Naive thymus-derived CD4-positive, alpha-beta T cell (primary cell): ENCODE data around the gene NAMPT. TPM values are rescaled to one million over a fixed set of nuclear protein-coding genes. Genes with fewer than 3 reads are reported as not detected.

Source experiments
- ATAC-seq: fragments of 150-1000 bp; cut with Tn5 transposase; 2 replicates; pipeline ENCODE4 v1.10.0; 2021; ENCODE audit warnings: mild to moderate bottlenecking, moderate library complexity
- CTCF ChIA-PET: fragments of 350-600 bp; sonication (Branson Sonifier 250); formaldehyde crosslinking; loops from one replicate; lab custom pipeline; 2021; ENCODE audit warnings: antibody characterized with exemption; lab: Charles Lee
- POLR2A ChIA-PET: fragments of 350-600 bp; sonication (Branson Sonifier 250); formaldehyde crosslinking; loops from one replicate; lab custom pipeline; 2021; ENCODE audit warnings: antibody characterized with exemption, inconsistent platforms; lab: Charles Lee
- DNase-seq, 9 donors: peaks; one replicate each; pipeline versions ENCODE4 v3.0.0 to v3.0.0-alpha.2; 2020 to 2022; ENCODE audit warnings: mixed read lengths in 1 of 9
- H3K27ac ChIP-seq: one replicate; pipeline ENCODE4 v1.7.0; 2013; ENCODE audit warnings: mild to moderate bottlenecking, low read depth, low read length, moderate library complexity
- H3K27me3 ChIP-seq, 2 donors: one replicate each; pipeline ENCODE4 v1.7.0; 2013; ENCODE audit warnings: low read length in 2 of 2, mild to moderate bottlenecking in 2 of 2, moderate library complexity in 2 of 2; ENCODE audit not compliant: control insufficient read depth in 2 of 2, insufficient read depth in 2 of 2
- H3K36me3 ChIP-seq, 3 experiments: 1 replicate in 2 of 3; 2 replicates in 1 of 3; pipeline ENCODE4 v1.7.0; 2013; ENCODE audit warnings: low read length in 3 of 3, mild to moderate bottlenecking in 3 of 3, moderate library complexity in 1 of 3; ENCODE audit not compliant: insufficient read depth in 3 of 3, control insufficient read depth in 2 of 3
- H3K4me1 ChIP-seq, 2 donors: one replicate each; pipeline ENCODE4 v1.7.0; 2013; ENCODE audit warnings: low read length in 2 of 2, mild to moderate bottlenecking in 2 of 2, moderate library complexity in 1 of 2; ENCODE audit not compliant: control insufficient read depth in 2 of 2, insufficient read depth in 2 of 2
- H3K4me3 ChIP-seq: 2 replicates; pipeline ENCODE4 v1.7.0; 2013; ENCODE audit warnings: mild to moderate bottlenecking, low read length
- H3K9me3 ChIP-seq, 3 experiments: 1 replicate in 2 of 3; 2 replicates in 1 of 3; pipeline ENCODE4 v1.7.0; 2013; ENCODE audit warnings: low read length in 3 of 3; ENCODE audit not compliant: control insufficient read depth in 2 of 3
- H3K27ac Mint-ChIP-seq, 9 donors: one replicate each; pipeline ENCODE4 v1.8.0; 2020 to 2022; ENCODE audit warnings: mixed read lengths in 9 of 9, mild to moderate bottlenecking in 8 of 9, moderate library complexity in 5 of 9, inconsistent platforms in 2 of 9
- H3K27me3 Mint-ChIP-seq, 5 donors: one replicate each; pipeline ENCODE4 v1.8.0; 2021 to 2022; ENCODE audit warnings: mixed read lengths in 5 of 5, mild to moderate bottlenecking in 1 of 5
- H3K36me3 Mint-ChIP-seq, 5 donors: one replicate each; pipeline ENCODE4 v1.8.0; 2020 to 2022; ENCODE audit warnings: mixed read lengths in 5 of 5, mild to moderate bottlenecking in 3 of 5, inconsistent platforms in 1 of 5
- H3K4me1 Mint-ChIP-seq, 7 donors: one replicate each; pipeline ENCODE4 v1.8.0; 2020 to 2022; ENCODE audit warnings: mixed read lengths in 7 of 7, mild to moderate bottlenecking in 3 of 7, inconsistent platforms in 1 of 7
- H3K4me3 Mint-ChIP-seq, 10 donors: one replicate each; pipeline ENCODE4 v1.8.0; 2020 to 2022; ENCODE audit warnings: mild to moderate bottlenecking in 10 of 10, mixed read lengths in 10 of 10, moderate library complexity in 6 of 10, inconsistent platforms in 2 of 10
- H3K9me3 Mint-ChIP-seq, 11 donors: one replicate each; pipeline ENCODE4 v1.8.0; 2020 to 2022; ENCODE audit warnings: mixed read lengths in 11 of 11, mild to moderate bottlenecking in 4 of 11, inconsistent platforms in 1 of 11, moderate library complexity in 1 of 11
- intact Hi-C, 2 donors: fragments of 100-400 bp; cut with micrococcal nuclease; formaldehyde crosslinking; loops; one replicate each; pipeline ENCODE4 v1.15.1; 2023
- polyA plus RNA-seq, 2 donors: library from polyadenylated mRNA; unstranded; fragments of 300-500 nt; fragmentation: Illumina TruSeq; gene quantifications; one replicate each; pipeline ENCODE4 v1.2.3, GENCODE V29; 2021
- total RNA-seq, 6 experiments: library from RNA in 5 of 6; stranded (reverse) in 5 of 6; gene quantifications; 1 replicate in 5 of 6; 2 replicates in 1 of 6; pipeline ENCODE4 v1.2.3 and lab custom pipeline; 2021 to 2026

The NAMPT gene
- total and polyA plus RNA-seq, 7 experiments from 2014 or later = 13.9 to 731 (median 25.0) TPM

GRCh38 chr7:106239406-106239805 is 45.4 kb downstream of the NAMPT start:
- no peaks in the 10 kb centered on the region for H3K27me3 ChIP-seq
- intact Hi-C loops = no loop called here
- peaks cover 0 to 7% (median 0%) of the 10 kb centered on the region in 3 experiments for H3K9me3 ChIP-seq
- ChIA-PET CTCF (no interaction called here), POLR2A (no interaction called here)
- DNase-seq (no peak), ATAC-seq (no peak)
- H3K27me3 Mint-ChIP-seq = peaks cover 0 to 8% (median 0%) of the 10 kb centered on the region in 5 donors
- H3K36me3 ChIP-seq = no peaks in the 10 kb centered on the region
- no peaks in the 10 kb centered on the region for H3K4me1 ChIP-seq
- no peak overlapping the region for H3K27ac Mint-ChIP-seq
- H3K9me3 Mint-ChIP-seq = peaks cover 1 to 17% (median 12%) of the 10 kb centered on the region in 11 donors
- peaks cover 0 to 8% (median 6%) of the 10 kb centered on the region in 5 donors for H3K36me3 Mint-ChIP-seq
- H3K4me3 ChIP-seq = no peak overlapping the region
- no peak overlapping the region for H3K4me3 Mint-ChIP-seq
- H3K27ac ChIP-seq = no peak overlapping the region
- H3K4me1 Mint-ChIP-seq = no peaks in the 10 kb centered on the region

- POLR2A ChIA-PET = no interaction called here
- Histone ChIP-seq H3K36me3 (no peaks in the 10 kb centered on the region), H3K4me1 (no peaks in the 10 kb centered on the region), H3K4me3 (no peak overlapping the region), H3K27me3 (no peaks in the 10 kb centered on the region), H3K27ac (no peak overlapping the region), H3K9me3 (peaks cover 0 to 2% (median 0%) of the 10 kb centered on the region in 3 experiments)
- H3K27ac Mint-ChIP-seq = no peak overlapping the region
- intact Hi-C loops = no loop called here
- H3K36me3 Mint-ChIP-seq = peaks cover 0 to 2% (median 1%) of the 10 kb centered on the region in 5 donors
- H3K4me3 Mint-ChIP-seq = no peak overlapping the region
- no peak for ATAC-seq
- CTCF ChIA-PET = no interaction called here
- DNase-seq = no peak
- peaks cover 0 to 11% (median 7%) of the 10 kb centered on the region in 11 donors for H3K9me3 Mint-ChIP-seq
- H3K27me3 Mint-ChIP-seq = peaks cover 0 to 11% (median 2%) of the 10 kb centered on the region in 5 donors
- H3K4me1 Mint-ChIP-seq = no peaks in the 10 kb centered on the region
These were observed 46.0 kb downstream of the NAMPT start for GRCh38 chr7:106238830-106239229.

GRCh38 chr7:106236065-106236464 is 48.7 kb downstream of the NAMPT start:
- H3K9me3 ChIP-seq = no peaks in the 10 kb centered on the region
- Mint-ChIP-seq H3K4me1 (no peaks in the 10 kb centered on the region), H3K4me3 (no peak overlapping the region), H3K36me3 (peaks cover 0 to 4% (median 0%) of the 10 kb centered on the region in 5 donors), H3K27ac (no peak overlapping the region), H3K27me3 (peaks cover 5 to 25% (median 8%) of the 10 kb centered on the region in 5 donors), H3K9me3 (peaks cover 0 to 7% (median 0%) of the 10 kb centered on the region in 11 donors)
- no peak overlapping the region for H3K27ac ChIP-seq
- H3K27me3 ChIP-seq = no peaks in the 10 kb centered on the region
- no peaks in the 10 kb centered on the region for H3K36me3 ChIP-seq
- ATAC-seq = no peak
- DNase-seq = no peak
- CTCF ChIA-PET = interaction anchor here (0.6 kb wide), 1 partner anchor 56 kb away, joined by 3 read pairs; no protein-coding TSS in a partner anchor
- POLR2A ChIA-PET = no interaction called here
- no peaks in the 10 kb centered on the region for H3K4me1 ChIP-seq
- intact Hi-C loops = no loop called here
- no peak overlapping the region for H3K4me3 ChIP-seq

- H3K9me3 ChIP-seq = no peaks in the 10 kb centered on the region
- ATAC-seq = no peak
- DNase-seq = no peak
- Mint-ChIP-seq H3K4me1 (no peaks in the 10 kb centered on the region), H3K27me3 (peaks cover 5 to 27% (median 13%) of the 10 kb centered on the region in 5 donors), H3K4me3 (no peak overlapping the region), H3K36me3 (peaks cover 0 to 4% (median 0%) of the 10 kb centered on the region in 5 donors), H3K27ac (no peak overlapping the region), H3K9me3 (peaks cover 0 to 7% (median 0%) of the 10 kb centered on the region in 11 donors)
- no peaks in the 10 kb centered on the region for H3K36me3 ChIP-seq
- no peak overlapping the region for H3K4me3 ChIP-seq
- H3K27me3 ChIP-seq = no peaks in the 10 kb centered on the region
- no peak overlapping the region for H3K27ac ChIP-seq
- ChIA-PET POLR2A (no interaction called here), CTCF (no interaction called here)
- intact Hi-C loops = no loop called here
- H3K4me1 ChIP-seq = no peaks in the 10 kb centered on the region
These were observed 50.4 kb downstream of the NAMPT start for GRCh38 chr7:106234425-106234824.

- CTCF ChIA-PET = interaction anchor here (0.7 kb wide), 1 partner anchor 802 kb away, joined by 4 read pairs; no protein-coding TSS in a partner anchor
- peaks cover 0 to 7% (median 0%) of the 10 kb centered on the region in 11 donors for H3K9me3 Mint-ChIP-seq
- H3K27me3 Mint-ChIP-seq = peaks cover 5 to 38% (median 23%) of the 10 kb centered on the region in 5 donors
These were observed 52.8 kb downstream of the NAMPT start for GRCh38 chr7:106231856-106232490.

GRCh38 chr7:106225856-106226255 is 58.9 kb downstream of the NAMPT start:
- intact Hi-C loops = no loop called here
- peaks cover 0 to 4% (median 0%) of the 10 kb centered on the region in 5 donors for H3K36me3 Mint-ChIP-seq
- DNase-seq (no peak), ATAC-seq (no peak)
- H3K27me3 Mint-ChIP-seq = peaks cover 14 to 30% (median 19%) of the 10 kb centered on the region in 5 donors
- H3K27ac Mint-ChIP-seq = no peak overlapping the region
- no peaks in the 10 kb centered on the region for H3K9me3 ChIP-seq
- H3K9me3 Mint-ChIP-seq = no peaks in the 10 kb centered on the region
- peaks cover 0 to 12% (median 0%) of the 10 kb centered on the region in 7 donors for H3K4me1 Mint-ChIP-seq
- ChIA-PET POLR2A (no interaction called here), CTCF (no interaction called here)
- no peaks in the 10 kb centered on the region for H3K27me3 ChIP-seq
- no peaks in the 10 kb centered on the region for H3K36me3 ChIP-seq
- no peak overlapping the region for H3K27ac ChIP-seq
- H3K4me3 Mint-ChIP-seq = no peak overlapping the region
- no peak overlapping the region for H3K4me3 ChIP-seq
- no peaks in the 10 kb centered on the region for H3K4me1 ChIP-seq

More at GRCh38 chr7:106231856-106232490, 52.8 kb downstream of the NAMPT start:
- Histone ChIP-seq H3K36me3 (no peaks in the 10 kb centered on the region), H3K4me3 (no peak overlapping the region), H3K4me1 (no peaks in the 10 kb centered on the region), H3K27me3 (no peaks in the 10 kb centered on the region), H3K27ac (no peak overlapping the region), H3K9me3 (no peaks in the 10 kb centered on the region)
- Mint-ChIP-seq H3K36me3 (peaks cover 0 to 4% (median 0%) of the 10 kb centered on the region in 5 donors), H3K27ac (no peak overlapping the region), H3K4me3 (no peak overlapping the region), H3K4me1 (no peaks in the 10 kb centered on the region)
- intact Hi-C loops = no loop called here
- ATAC-seq (no peak), DNase-seq (no peak)
- POLR2A ChIA-PET = no interaction called here
